ENCODE results near the gene NEDD4L. TPM values are rescaled to one million over a fixed set of nuclear protein-coding genes. Genes with fewer than 3 reads are reported as not detected.

NEDD4L gene
- total RNA-seq, 2 experiments from 2014 or later = 11.2 to 13.7 TPM

- CTCF ChIA-PET = interaction anchor here (1.1 kb wide), 1 partner anchor 11 kb away, joined by 3 read pairs; no protein-coding TSS in a partner anchor
- DNase-seq (no peak), ATAC-seq (ENCODE audit: poor library complexity) (no peak)
- Mint-ChIP-seq H3K9me3 (no peaks in the 10 kb centered on the region), H3K27ac (no peak overlapping the region), H3K4me3 (no peak overlapping the region), H3K36me3 (ENCODE audit: low read depth) (no peaks in the 10 kb centered on the region), H3K27me3 (no peaks in the 10 kb centered on the region), H3K4me1 (ENCODE audit: low read depth) (peaks cover 7% of the 10 kb centered on the region)
- intact Hi-C loops (cut with DNase I, micrococcal nuclease) = loop anchor here (2.0 to 10.0 kb wide), 7 partner anchors 21 to 442 kb away; partner anchors contain the start of gene NEDD4L (in 1 of the 2)
- POLR2A ChIA-PET = no interaction called here
- Histone ChIP-seq H3K27ac (ENCODE audit: low read depth in 1 of 2, low read length in 2 of 2) (no peak overlapping the region), H3K9me3 (ENCODE audit: control insufficient read depth in 1 of 2, insufficient read depth in 1 of 2, low read length in 2 of 2) (no peaks in the 10 kb centered on the region), H3K36me3 (ENCODE audit: insufficient read depth, low read length) (no peaks in the 10 kb centered on the region), H3K4me1 (ENCODE audit: insufficient read depth, low read length) (peaks cover 4% of the 10 kb centered on the region), H3K27me3 (ENCODE audit: control insufficient read depth in 1 of 2, insufficient read depth in 2 of 2, low read length in 2 of 2) (no peaks in the 10 kb centered on the region), H3K4me3 (ENCODE audit: low read length) (no peak overlapping the region)
- no peak for TF ChIP-seq CTCF (IDR thresholded peaks at IDR 0.05)
These were observed 280.1 kb downstream of the NEDD4L start for GRCh38 chr18:58323866-58324762.

GRCh38 chr18:58324824-58325480, 280.9 kb downstream of the NEDD4L start:
- Mint-ChIP-seq H3K4me3 (no peak overlapping the region), H3K27ac (no peak overlapping the region), H3K27me3 (no peaks in the 10 kb centered on the region), H3K4me1 (ENCODE audit: low read depth) (peaks cover 7% of the 10 kb centered on the region), H3K9me3 (no peaks in the 10 kb centered on the region), H3K36me3 (ENCODE audit: low read depth) (no peaks in the 10 kb centered on the region)
- DNase-seq = no peak
- ATAC-seq (ENCODE audit: poor library complexity) = no peak
- Histone ChIP-seq H3K9me3 (ENCODE audit: control insufficient read depth in 1 of 2, insufficient read depth in 1 of 2, low read length in 2 of 2) (no peaks in the 10 kb centered on the region), H3K27me3 (ENCODE audit: control insufficient read depth in 1 of 2, insufficient read depth in 2 of 2, low read length in 2 of 2) (no peaks in the 10 kb centered on the region), H3K36me3 (ENCODE audit: insufficient read depth, low read length) (no peaks in the 10 kb centered on the region), H3K27ac (ENCODE audit: low read depth in 1 of 2, low read length in 2 of 2) (no peak overlapping the region), H3K4me1 (ENCODE audit: insufficient read depth, low read length) (peaks cover 4% of the 10 kb centered on the region), H3K4me3 (ENCODE audit: low read length) (no peak overlapping the region)
- ChIA-PET CTCF (no interaction called here), POLR2A (no interaction called here)
- intact Hi-C loops (cut with DNase I, micrococcal nuclease) = loop anchor here in 1 of 2 experiments (5.0 to 10.0 kb wide), 4 partner anchors 143 to 443 kb away; partner anchors contain the start of gene NEDD4L
- TF ChIP-seq CTCF (IDR thresholded peaks at IDR 0.05) = no peak

- Mint-ChIP-seq H3K4me3 (no peak overlapping the region), H3K27me3 (no peaks in the 10 kb centered on the region), H3K27ac (no peak overlapping the region), H3K4me1 (ENCODE audit: low read depth) (peaks cover 7% of the 10 kb centered on the region), H3K9me3 (no peaks in the 10 kb centered on the region), H3K36me3 (ENCODE audit: low read depth) (no peaks in the 10 kb centered on the region)
- H3K27me3 ChIP-seq (ENCODE audit: control insufficient read depth in 1 of 2, insufficient read depth in 2 of 2, low read length in 2 of 2) = no peaks in the 10 kb centered on the region
- POLR2A ChIA-PET = no interaction called here
- TF ChIP-seq CTCF (IDR thresholded peaks at IDR 0.05) = no peak
- no peaks in the 10 kb centered on the region for H3K36me3 ChIP-seq (ENCODE audit: insufficient read depth, low read length)
- no peak for DNase-seq
- intact Hi-C loops (cut with DNase I, micrococcal nuclease) = loop anchor here in 1 of 2 experiments (10.0 kb wide), 1 partner anchor 169 kb away; no protein-coding TSS in a partner anchor
- no peak overlapping the region for H3K4me3 ChIP-seq (ENCODE audit: low read length)
- H3K27ac ChIP-seq (ENCODE audit: low read depth in 1 of 2, low read length in 2 of 2) = no peak overlapping the region
- no peaks in the 10 kb centered on the region for H3K9me3 ChIP-seq (ENCODE audit: control insufficient read depth in 1 of 2, insufficient read depth in 1 of 2, low read length in 2 of 2)
- CTCF ChIA-PET = no interaction called here
- peaks cover 4% of the 10 kb centered on the region for H3K4me1 ChIP-seq (ENCODE audit: insufficient read depth, low read length)
- ATAC-seq (ENCODE audit: poor library complexity) = no peak
These were observed 281.5 kb downstream of the NEDD4L start for GRCh38 chr18:58325494-58325893.

All from CD4-positive, alpha-beta T cell (primary cell).